GM12878 (cell line): ENCODE measurements around the gene TM9SF2. TPM values are rescaled to one million over a fixed set of nuclear protein-coding genes. Genes with fewer than 3 reads are reported as not detected.

ENCODE experiments used
- ATAC-seq: fragments of 200-7000 bp; cut with Tn5 transposase; 3 replicates; pipeline ENCODE4 v1.9.1; 2020; ENCODE audit warnings: mild to moderate bottlenecking, moderate library complexity
- BruUV-seq: library from RNA; stranded (reverse); fragments of 400-500 nt; replicated peaks from 2 replicates; lab custom pipeline; 2021; lab: Mats Ljungman, UMichigan
- CTCF ChIA-PET: fragments of 300-600 bp; sonication (Branson Sonifier 250); formaldehyde crosslinking; extraction: SDS; loops from one replicate; lab custom pipeline; 2021; ENCODE audit warnings: inconsistent platforms; lab: Yijun Ruan, JAX
- POLR2A ChIA-PET: fragments of 350-600 bp; formaldehyde crosslinking; extraction: SDS; loops from one replicate; lab custom pipeline; 2021; ENCODE audit warnings: inconsistent platforms; lab: Charles Lee
- RAD21 ChIA-PET: fragments of 300-600 bp; sonication (Branson Sonifier 250); formaldehyde crosslinking; loops from one replicate; lab custom pipeline; 2023; ENCODE audit warnings: antibody characterized with exemption; ENCODE audit not compliant: unreplicated experiment; lab: Charles Lee
- SMC1A ChIA-PET: fragments of 300-600 bp; sonication (Branson Sonifier 250); formaldehyde crosslinking; loops from one replicate; lab custom pipeline; 2023; ENCODE audit not compliant: unreplicated experiment, uncharacterized antibody; lab: Charles Lee
- DNase-seq: peaks from one replicate; pipeline ENCODE4 v3.0.0-alpha.2; 2011; ENCODE audit warnings: low read depth, low spot score
- FAIRE-seq: peaks from 3 replicates; lab custom pipeline; 2011; peaks lifted over from hg19 to GRCh38; lab: Jason Lieb, UNC
- H2AFZ ChIP-seq: 2 replicates; pipeline ENCODE4 v1.6.0; 2011; ENCODE audit warnings: low read depth, low read length, control low read depth; ENCODE audit not compliant: control insufficient read depth
- H3K27ac ChIP-seq: 2 replicates; pipeline ENCODE4 v1.5.1; 2011; ENCODE audit warnings: control low read depth; ENCODE audit not compliant: control insufficient read depth, insufficient read depth
- H3K27me3 ChIP-seq, 2 experiments: replicated peaks in 1 of 2; 2 replicates each; pipeline versions ENCODE4 v1.6.0 to v1.6.1; 2011; ENCODE audit warnings: low read length in 1 of 2; ENCODE audit not compliant: control insufficient read depth in 2 of 2, insufficient read depth in 2 of 2
- H3K36me3 ChIP-seq, 2 experiments: 2 replicates each; pipeline ENCODE4 v1.5.1; 2011; ENCODE audit warnings: low read length in 1 of 2; ENCODE audit not compliant: control insufficient read depth in 2 of 2, insufficient read depth in 2 of 2
- H3K4me1 ChIP-seq: 2 replicates; pipeline ENCODE4 v1.6.1; 2011; ENCODE audit warnings: mild to moderate bottlenecking, low read length, moderate library complexity, mixed read lengths; ENCODE audit not compliant: control insufficient read depth, insufficient read depth
- H3K4me2 ChIP-seq: 2 replicates; pipeline ENCODE4 v1.6.0; 2011; ENCODE audit warnings: control low read depth; ENCODE audit not compliant: control insufficient read depth, insufficient read depth
- H3K4me3 ChIP-seq: fragments of 200-600 bp; sonication (generic); 2 replicates; pipeline ENCODE4 v1.5.1; 2016
- H3K79me2 ChIP-seq: 2 replicates; pipeline ENCODE4 v1.6.0; 2011; ENCODE audit warnings: low read length; ENCODE audit not compliant: control insufficient read depth, insufficient read depth
- H3K9ac ChIP-seq: 2 replicates; pipeline ENCODE4 v1.8.0; 2011; ENCODE audit warnings: low read length, control low read depth, mixed read lengths; ENCODE audit not compliant: control insufficient read depth, insufficient read depth
- H3K9me3 ChIP-seq: replicated peaks from 3 replicates; pipeline ENCODE4 v1.5.1; 2011; ENCODE audit warnings: mild to moderate bottlenecking, low read length; ENCODE audit not compliant: control insufficient read depth, insufficient read depth
- H4K20me1 ChIP-seq: 2 replicates; pipeline ENCODE4 v1.6.0; 2011; ENCODE audit not compliant: control insufficient read depth, insufficient read depth
- CBX5 ChIP-seq: sonication (generic); IDR thresholded peaks from 2 replicates; pipeline ENCODE4 v1.6.1; 2016; ENCODE audit warnings: low read depth, moderate library complexity, mild to moderate bottlenecking, inconsistent platforms
- FOXM1 ChIP-seq: IDR thresholded peaks from 2 replicates; pipeline ENCODE4 v1.6.1; 2012; ENCODE audit warnings: low read depth, mild to moderate bottlenecking, inconsistent platforms, low read length, moderate library complexity
- IRF5 ChIP-seq: fragments of 450-650 bp; IDR thresholded peaks from 2 replicates; pipeline ENCODE4 v1.6.1; 2017; ENCODE audit warnings: borderline replicate concordance
- LARP7 ChIP-seq: fragments of 450-650 bp; IDR thresholded peaks from 2 replicates; pipeline ENCODE4 v1.6.1; 2017; ENCODE audit warnings: mild to moderate bottlenecking
- RBBP5 ChIP-seq: fragments of 200-600 bp; sonication (generic); conservative IDR thresholded peaks from 2 replicates; pipeline ENCODE4 v1.6.1; 2016
- SMAD1 ChIP-seq: fragments of 450-650 bp; IDR thresholded peaks from 2 replicates; pipeline ENCODE4 v1.6.1; 2018; ENCODE audit warnings: mild to moderate bottlenecking, low read depth; ENCODE audit not compliant: partially characterized antibody
- ZNF274 ChIP-seq: IDR thresholded peaks from one replicate; pipeline ENCODE4 v1.8.0; 2011; ENCODE audit not compliant: insufficient read length, insufficient read depth
- ZNF687 ChIP-seq: fragments of 450-650 bp; IDR thresholded peaks from 2 replicates; pipeline ENCODE4 v1.6.1; 2017; ENCODE audit warnings: mild to moderate bottlenecking, moderate library complexity
- WGBS: methylation state at CpG from one replicate; pipeline ENCODE4 v1.1.6; 2016; ENCODE audit warnings: low lambda C conversion rate; ENCODE audit not compliant: insufficient replicate concordance, insufficient coverage; ENCODE audit errors: missing lambda C conversion rate; 5-methylcytosine and 5-hydroxymethylcytosine counted together
- in situ Hi-C: fragments of 300-500 bp; cut with MboI; formaldehyde crosslinking; loops from 9 replicates; pipeline ENCODE4 v1.14.3; 2018; ENCODE audit warnings: mixed read lengths
- intact Hi-C: fragments of 100-400 bp; cut with micrococcal nuclease; formaldehyde crosslinking; loops from one replicate; pipeline ENCODE4 v1.14.2; 2022; ENCODE audit not compliant: unreplicated experiment
- polyA plus RNA-seq, 11 experiments: library from polyadenylated mRNA; depleted of rRNA in 4 of 11; unstranded in 6 of 11; stranded (reverse) in 5 of 11; fragments of >200 nt; fragmentation: Nextera tagmentation in 4 of 11; fragmentation: Illumina TruSeq in 1 of 11; extraction: Ambion mirVana in 4 of 11; extraction: Trizol in 1 of 11; gene quantifications; 1 replicate in 1 of 11; 2 replicates in 10 of 11; pipeline versions ENCODE4 v1.2.1 to v1.2.3, GENCODE V29; 2011 to 2016; ENCODE audit warnings: inconsistent platforms in 2 of 11, missing spikeins in 2 of 11, low read depth in 1 of 11
- total RNA-seq, 4 experiments: library from RNA; depleted of rRNA in 3 of 4; stranded (reverse); fragments of >200 nt in 3 of 4; fragmentation: Illumina TruSeq in 1 of 4; extraction: Trizol in 1 of 4; gene quantifications; 2 replicates each; pipeline versions ENCODE4 v1.2.1 to v1.2.3, GENCODE V29; 2013 to 2021
- TF ChIP-seq, protein P1 (sequence below): fragments of 150-350 bp; IDR thresholded peaks from 2 replicates; pipeline ENCODE4 v1.6.1; 2016; ENCODE audit warnings: low read depth, low read length
- TF ChIP-seq, protein P2 (sequence below), 3 experiments: IDR thresholded peaks in 2 of 3; conservative IDR thresholded peaks in 1 of 3; 2 replicates each; pipeline ENCODE4 v1.5.1; 2011; ENCODE audit warnings: low read depth in 3 of 3, low read length in 3 of 3, mild to moderate bottlenecking in 3 of 3, control low read depth in 2 of 3, moderate library complexity in 2 of 3, inconsistent platforms in 1 of 3, mixed read lengths in 1 of 3; ENCODE audit not compliant: control insufficient read depth in 2 of 3, insufficient read depth in 1 of 3; ENCODE audit errors: extremely low read depth in 1 of 3

The TM9SF2 gene
- total and polyA plus RNA-seq, 10 of the 15 experiments (the other 5 are each of a cell fraction or from before 2014, with no cell fraction given), result 34.6 to 128 (median 79.2) TPM

GRCh38 chr13:99596180-99596579, 94.9 kb downstream of the TM9SF2 start (continued):
- TF ChIP-seq, protein P1, sequence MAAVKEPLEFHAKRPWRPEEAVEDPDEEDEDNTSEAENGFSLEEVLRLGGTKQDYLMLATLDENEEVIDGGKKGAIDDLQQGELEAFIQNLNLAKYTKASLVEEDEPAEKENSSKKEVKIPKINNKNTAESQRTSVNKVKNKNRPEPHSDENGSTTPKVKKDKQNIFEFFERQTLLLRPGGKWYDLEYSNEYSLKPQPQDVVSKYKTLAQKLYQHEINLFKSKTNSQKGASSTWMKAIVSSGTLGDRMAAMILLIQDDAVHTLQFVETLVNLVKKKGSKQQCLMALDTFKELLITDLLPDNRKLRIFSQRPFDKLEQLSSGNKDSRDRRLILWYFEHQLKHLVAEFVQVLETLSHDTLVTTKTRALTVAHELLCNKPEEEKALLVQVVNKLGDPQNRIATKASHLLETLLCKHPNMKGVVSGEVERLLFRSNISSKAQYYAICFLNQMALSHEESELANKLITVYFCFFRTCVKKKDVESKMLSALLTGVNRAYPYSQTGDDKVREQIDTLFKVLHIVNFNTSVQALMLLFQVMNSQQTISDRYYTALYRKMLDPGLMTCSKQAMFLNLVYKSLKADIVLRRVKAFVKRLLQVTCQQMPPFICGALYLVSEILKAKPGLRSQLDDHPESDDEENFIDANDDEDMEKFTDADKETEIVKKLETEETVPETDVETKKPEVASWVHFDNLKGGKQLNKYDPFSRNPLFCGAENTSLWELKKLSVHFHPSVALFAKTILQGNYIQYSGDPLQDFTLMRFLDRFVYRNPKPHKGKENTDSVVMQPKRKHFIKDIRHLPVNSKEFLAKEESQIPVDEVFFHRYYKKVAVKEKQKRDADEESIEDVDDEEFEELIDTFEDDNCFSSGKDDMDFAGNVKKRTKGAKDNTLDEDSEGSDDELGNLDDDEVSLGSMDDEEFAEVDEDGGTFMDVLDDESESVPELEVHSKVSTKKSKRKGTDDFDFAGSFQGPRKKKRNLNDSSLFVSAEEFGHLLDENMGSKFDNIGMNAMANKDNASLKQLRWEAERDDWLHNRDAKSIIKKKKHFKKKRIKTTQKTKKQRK, result no peak
- TF ChIP-seq ZNF274, result no peak
- TF ChIP-seq CBX5, result no peak
- TF ChIP-seq LARP7, result no peak
- no peak for TF ChIP-seq FOXM1
- TF ChIP-seq SMAD1, result no peak
- no peak for TF ChIP-seq RBBP5
- TF ChIP-seq IRF5, result no peak

GRCh38 chr13:99600318-99600717, 99.0 kb downstream of the TM9SF2 start:
- WGBS, result 32% methylated on average over 7 of the region's 7 CpGs
- Histone ChIP-seq H2AFZ (no peak overlapping the region), H3K79me2 (no peaks in the 10 kb centered on the region), H3K36me3 (no peaks in the 10 kb centered on the region), H3K27me3 (no peaks in the 10 kb centered on the region; a peak in 1 of 4 replicates), H3K4me1 (peaks cover 5% of the 10 kb centered on the region), H3K9ac (no peak overlapping the region), H3K4me3 (no peak overlapping the region), H3K27ac (no peak overlapping the region), H3K9me3 (no peaks in the 10 kb centered on the region), H3K4me2 (no peak overlapping the region), H4K20me1 (no peaks in the 10 kb centered on the region)
- in situ Hi-C loops, result no loop called here
- SMC1A ChIA-PET, result no interaction called here
- no peak for DNase-seq
- ATAC-seq, result peak; percentile 39; the same call in 2 of the 3 replicates
- no TSS peak for BruUV-seq
- FAIRE-seq, result no peak
- intact Hi-C loops, result loop anchor here (10.0 kb wide), 2 partner anchors 226 to 336 kb away; no protein-coding TSS in a partner anchor
- CTCF ChIA-PET, result interaction anchor here (1.4 kb wide), 1 partner anchor 28 kb away, joined by 4 read pairs; no protein-coding TSS in a partner anchor
- POLR2A ChIA-PET, result interaction anchor here (0.6 kb wide), 1 partner anchor 489 kb away, joined by 3 read pairs; no protein-coding TSS in a partner anchor
- RAD21 ChIA-PET, result interaction anchor here (1.6 kb wide), 1 partner anchor 158 kb away, joined by 3 read pairs; no protein-coding TSS in a partner anchor
- TF ChIP-seq ZNF687, result no peak
- TF ChIP-seq, protein P2, sequence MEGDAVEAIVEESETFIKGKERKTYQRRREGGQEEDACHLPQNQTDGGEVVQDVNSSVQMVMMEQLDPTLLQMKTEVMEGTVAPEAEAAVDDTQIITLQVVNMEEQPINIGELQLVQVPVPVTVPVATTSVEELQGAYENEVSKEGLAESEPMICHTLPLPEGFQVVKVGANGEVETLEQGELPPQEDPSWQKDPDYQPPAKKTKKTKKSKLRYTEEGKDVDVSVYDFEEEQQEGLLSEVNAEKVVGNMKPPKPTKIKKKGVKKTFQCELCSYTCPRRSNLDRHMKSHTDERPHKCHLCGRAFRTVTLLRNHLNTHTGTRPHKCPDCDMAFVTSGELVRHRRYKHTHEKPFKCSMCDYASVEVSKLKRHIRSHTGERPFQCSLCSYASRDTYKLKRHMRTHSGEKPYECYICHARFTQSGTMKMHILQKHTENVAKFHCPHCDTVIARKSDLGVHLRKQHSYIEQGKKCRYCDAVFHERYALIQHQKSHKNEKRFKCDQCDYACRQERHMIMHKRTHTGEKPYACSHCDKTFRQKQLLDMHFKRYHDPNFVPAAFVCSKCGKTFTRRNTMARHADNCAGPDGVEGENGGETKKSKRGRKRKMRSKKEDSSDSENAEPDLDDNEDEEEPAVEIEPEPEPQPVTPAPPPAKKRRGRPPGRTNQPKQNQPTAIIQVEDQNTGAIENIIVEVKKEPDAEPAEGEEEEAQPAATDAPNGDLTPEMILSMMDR (IDR thresholded peaks at IDR 0.05 in 2 of 3, conservative IDR thresholded peaks at IDR 0.05 in 1 of 3; ENCODE audit: control insufficient read depth in 2 of 3, extremely low read depth in 1 of 3, insufficient read depth in 1 of 3, low read depth in 3 of 3, low read length in 3 of 3), result peak; percentile 6 to 14 (median 8); a peak in 1 of 6 replicates
